Adrenal gland (tissue), 12 donors: ENCODE results near the gene KLHDC7A. TPM values are rescaled to one million over a fixed set of nuclear protein-coding genes. Genes with fewer than 3 reads are reported as not detected.

Source experiments
- DNase-seq, 7 donors: peaks; one replicate each; pipeline ENCODE4 v3.0.0-alpha.2; 2019 to 2020
- H3K27ac ChIP-seq, 5 donors: fragments of 200-600 bp; sonication (generic) in 4 of 5; 1 replicate in 3 of 5; 2 replicates in 2 of 5; pipeline versions ENCODE4 v1.5.1 to v1.8.0; 2016 to 2020; ENCODE audit warnings: mild to moderate bottlenecking in 1 of 5
- H3K27me3 ChIP-seq: fragments of 200-600 bp; 2 replicates; pipeline ENCODE4 v1.8.0; 2021
- H3K36me3 ChIP-seq, 2 donors: fragments of 200-600 bp; replicated peaks in 1 of 2; 1 replicate in 1 of 2; 2 replicates in 1 of 2; pipeline versions ENCODE4 v1.5.1 to v1.8.0; 2018 to 2022
- H3K4me1 ChIP-seq, 2 donors: fragments of 200-600 bp; replicated peaks in 1 of 2; 1 replicate in 1 of 2; 2 replicates in 1 of 2; pipeline versions ENCODE4 v1.5.1 to v1.8.0; 2018 to 2021
- H3K4me3 ChIP-seq, 4 donors: fragments of 200-600 bp; sonication (generic) in 3 of 4; one replicate each; pipeline ENCODE4 v1.5.1; 2016 to 2018
- H3K9me3 ChIP-seq, 3 donors: fragments of 200-600 bp; sonication (generic) in 1 of 3; replicated peaks in 1 of 3; 1 replicate in 2 of 3; 2 replicates in 1 of 3; pipeline versions ENCODE4 v1.5.1 to v1.8.0; 2016 to 2021
- POLR2A ChIP-seq, 2 donors: fragments of 450-650 bp; IDR thresholded peaks; one replicate each; pipeline ENCODE4 v1.6.1; 2017; ENCODE audit warnings: antibody characterized with exemption in 2 of 2, mild to moderate bottlenecking in 2 of 2, moderate library complexity in 1 of 2
- WGBS, 4 donors: extraction: QIAGEN DNeasy Blood & Tissue Kit in 2 of 4; methylation state at CpG; one replicate each; pipeline versions ENCODE4 v1.1.5 to v1.1.7; 2013 to 2017; 5-methylcytosine and 5-hydroxymethylcytosine counted together
- intact Hi-C, 2 donors: fragments of 100-400 bp; cut with DNase I; formaldehyde crosslinking; loops; one replicate each; pipeline versions ENCODE4 v1.14.1 to v1.15.0; 2022 to 2023
- polyA plus RNA-seq, 3 donors: library from polyadenylated mRNA; stranded (reverse); fragments of 200-250 nt in 2 of 3; fragments of 350-450 nt in 1 of 3; fragmentation: Illumina TruSeq in 1 of 3; extraction: RNeasy Lipid Tissue Mini Kit (QIAGEN cat#74804) in 1 of 3; gene quantifications; one replicate each; pipeline ENCODE4 v1.2.3, GENCODE V29; 2013 to 2014
- total RNA-seq, 9 donors: library from RNA; depleted of rRNA in 4 of 9; stranded (reverse); fragments of >200 nt in 4 of 9; fragments of 120-200 nt in 1 of 9; fragmentation: NEBNext Ultra II Directional in 1 of 9; extraction: Animal tissue kit (Norgen Biotek cat#: 25700) in 1 of 9; gene quantifications; one replicate each; pipeline versions ENCODE4 v1.1.0 to v1.2.4, GENCODE V29; 2013 to 2023
- TF ChIP-seq, protein P1 (sequence below), 6 experiments: fragments of 450-650 bp in 4 of 6; fragments of 200-600 bp in 2 of 6; sonication (generic) in 1 of 6; IDR thresholded peaks; 1 replicate in 5 of 6; 2 replicates in 1 of 6; pipeline versions ENCODE4 v1.5.1 to v1.8.0; 2016 to 2021; ENCODE audit warnings: antibody characterized with exemption in 6 of 6, mild to moderate bottlenecking in 2 of 6, moderate library complexity in 1 of 6
- donor health status: healthy with polysubstance abuse.
- donor health status: Bipolar disorder and iron deficiency.
- donor health status: DM: yes; HTN: yes; CAD: no.
- donor health status: DM: no; HTN: no; CAD: no.
- donor health status: DM: no; HTN: no; CAD: no.
- donor health status: DM: yes; HTN: yes; CAD: no.

The KLHDC7A gene
- total and polyA plus RNA-seq, 12 donors = under 0.01 TPM; not detected in 11

GRCh38 chr1:18501833-18502232, 21.1 kb downstream of the KLHDC7A start:
- Histone ChIP-seq H3K9me3 (no peaks in the 10 kb centered on the region), H3K4me1 (no peaks in the 10 kb centered on the region), H3K27ac (no peak overlapping the region), H3K4me3 (no peak overlapping the region), H3K27me3 (peaks cover 4% of the 10 kb centered on the region), H3K36me3 (no peaks in the 10 kb centered on the region)
- intact Hi-C loops = loop anchor here in 1 of 2 donors (10.0 kb wide), 1 partner anchor 1137 kb away; no protein-coding TSS in a partner anchor
- DNase-seq = no peak
- 86 to 90% (median 88%) methylated on average over 4 of the region's 4 CpGs for WGBS, 4 donors
- TF ChIP-seq, protein P1, sequence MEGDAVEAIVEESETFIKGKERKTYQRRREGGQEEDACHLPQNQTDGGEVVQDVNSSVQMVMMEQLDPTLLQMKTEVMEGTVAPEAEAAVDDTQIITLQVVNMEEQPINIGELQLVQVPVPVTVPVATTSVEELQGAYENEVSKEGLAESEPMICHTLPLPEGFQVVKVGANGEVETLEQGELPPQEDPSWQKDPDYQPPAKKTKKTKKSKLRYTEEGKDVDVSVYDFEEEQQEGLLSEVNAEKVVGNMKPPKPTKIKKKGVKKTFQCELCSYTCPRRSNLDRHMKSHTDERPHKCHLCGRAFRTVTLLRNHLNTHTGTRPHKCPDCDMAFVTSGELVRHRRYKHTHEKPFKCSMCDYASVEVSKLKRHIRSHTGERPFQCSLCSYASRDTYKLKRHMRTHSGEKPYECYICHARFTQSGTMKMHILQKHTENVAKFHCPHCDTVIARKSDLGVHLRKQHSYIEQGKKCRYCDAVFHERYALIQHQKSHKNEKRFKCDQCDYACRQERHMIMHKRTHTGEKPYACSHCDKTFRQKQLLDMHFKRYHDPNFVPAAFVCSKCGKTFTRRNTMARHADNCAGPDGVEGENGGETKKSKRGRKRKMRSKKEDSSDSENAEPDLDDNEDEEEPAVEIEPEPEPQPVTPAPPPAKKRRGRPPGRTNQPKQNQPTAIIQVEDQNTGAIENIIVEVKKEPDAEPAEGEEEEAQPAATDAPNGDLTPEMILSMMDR (IDR thresholded peaks at IDR 0.05) = no peak
- TF ChIP-seq POLR2A (IDR thresholded peaks at IDR 0.05) = no peak

GRCh38 chr1:18504609-18505008, 23.9 kb downstream of the KLHDC7A start:
- intact Hi-C loops = loop anchor here in 1 of 2 donors (10.0 kb wide), 1 partner anchor 1140 kb away; no protein-coding TSS in a partner anchor
- Histone ChIP-seq H3K9me3 (no peaks in the 10 kb centered on the region), H3K36me3 (no peaks in the 10 kb centered on the region), H3K27me3 (peaks cover 4% of the 10 kb centered on the region), H3K4me3 (no peak overlapping the region), H3K4me1 (no peaks in the 10 kb centered on the region), H3K27ac (no peak overlapping the region)
- DNase-seq = no peak
- TF ChIP-seq, protein P1 (IDR thresholded peaks at IDR 0.05) = no peak
- TF ChIP-seq POLR2A (IDR thresholded peaks at IDR 0.05) = no peak
- WGBS, 4 donors = 64 to 75% (median 67%) methylated on average over 3 of the region's 3 CpGs

- no peak for DNase-seq
- no peak for TF ChIP-seq POLR2A (IDR thresholded peaks at IDR 0.05)
- TF ChIP-seq, protein P1 (IDR thresholded peaks at IDR 0.05) = no peak
- intact Hi-C loops = loop anchor here in 1 of 2 donors (10.0 kb wide), 1 partner anchor 1141 kb away; no protein-coding TSS in a partner anchor
- Histone ChIP-seq H3K36me3 (no peaks in the 10 kb centered on the region), H3K4me3 (no peak overlapping the region), H3K27ac (no peak overlapping the region), H3K9me3 (no peaks in the 10 kb centered on the region), H3K4me1 (no peaks in the 10 kb centered on the region), H3K27me3 (peaks cover 4% of the 10 kb centered on the region)
Measured at GRCh38 chr1:18505666-18506065, 24.9 kb downstream of the KLHDC7A start.

DNA sequence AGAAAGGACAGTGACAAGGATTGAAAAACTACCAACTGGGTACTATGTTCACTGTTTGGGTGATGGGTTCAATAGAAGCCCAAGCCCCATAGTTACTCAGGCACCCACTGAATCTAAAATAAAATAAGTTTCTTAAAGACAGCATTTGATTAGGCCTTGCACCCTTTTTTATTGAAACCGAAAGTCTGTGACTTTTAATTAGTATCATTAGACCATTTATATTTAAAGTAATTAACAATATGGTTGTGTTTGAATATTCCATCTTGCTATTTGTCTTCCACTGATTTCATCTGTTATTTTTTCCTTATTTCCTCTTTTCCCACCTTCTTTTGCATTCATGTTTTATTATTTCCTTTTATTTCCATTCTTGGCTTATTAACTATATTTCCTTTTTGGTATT, 27.4 kb downstream of the KLHDC7A start:
- TF ChIP-seq POLR2A (IDR thresholded peaks at IDR 0.05) = no peak
- TF ChIP-seq, protein P1 (IDR thresholded peaks at IDR 0.05) = no peak
- 87 to 95% (median 91%) methylated on average over 1 of the region's 1 CpG for WGBS, 4 donors

More for the DNA sequence above, 27.4 kb downstream of the KLHDC7A start:
- H3K4me1 ChIP-seq = no peaks in the 10 kb centered on the region
- no peaks in the 10 kb centered on the region for H3K27me3 ChIP-seq
- intact Hi-C loops = loop anchor here in 1 of 2 donors (10.0 kb wide), 1 partner anchor 1143 kb away; no protein-coding TSS in a partner anchor
- no peak for DNase-seq
- no peaks in the 10 kb centered on the region for H3K36me3 ChIP-seq
- H3K9me3 ChIP-seq = no peaks in the 10 kb centered on the region
- no peak overlapping the region for H3K27ac ChIP-seq
- H3K4me3 ChIP-seq = no peak overlapping the region
